ENCODE data around the gene DOHH. TPM values are rescaled to one million over a fixed set of nuclear protein-coding genes. Genes with fewer than 3 reads are reported as not detected.

Gene DOHH
- total RNA-seq, 2 donors from 2014 or later: 26.1 to 26.9 TPM

- 66% methylated on average over 14 of the region's 14 CpGs for WGBS
- no peak for DNase-seq (ENCODE audit: low spot score)
- Histone ChIP-seq H3K9me3 (no peaks in the 10 kb centered on the region), H3K27ac (peak overlapping the region in 1 of 2 donors; percentile 23), H3K27me3 (replicated peaks; ENCODE audit: insufficient read depth) (no peaks in the 10 kb centered on the region), H3K36me3 (no peaks in the 10 kb centered on the region), H3K4me3 (no peak overlapping the region), H3K4me1 (replicated peaks) (no peaks in the 10 kb centered on the region)
- TF ChIP-seq POLR2A (IDR thresholded peaks at IDR 0.05) (no peak), POLR2AphosphoS5 (IDR thresholded peaks at IDR 0.05) (no peak)
- TF ChIP-seq, protein P1, sequence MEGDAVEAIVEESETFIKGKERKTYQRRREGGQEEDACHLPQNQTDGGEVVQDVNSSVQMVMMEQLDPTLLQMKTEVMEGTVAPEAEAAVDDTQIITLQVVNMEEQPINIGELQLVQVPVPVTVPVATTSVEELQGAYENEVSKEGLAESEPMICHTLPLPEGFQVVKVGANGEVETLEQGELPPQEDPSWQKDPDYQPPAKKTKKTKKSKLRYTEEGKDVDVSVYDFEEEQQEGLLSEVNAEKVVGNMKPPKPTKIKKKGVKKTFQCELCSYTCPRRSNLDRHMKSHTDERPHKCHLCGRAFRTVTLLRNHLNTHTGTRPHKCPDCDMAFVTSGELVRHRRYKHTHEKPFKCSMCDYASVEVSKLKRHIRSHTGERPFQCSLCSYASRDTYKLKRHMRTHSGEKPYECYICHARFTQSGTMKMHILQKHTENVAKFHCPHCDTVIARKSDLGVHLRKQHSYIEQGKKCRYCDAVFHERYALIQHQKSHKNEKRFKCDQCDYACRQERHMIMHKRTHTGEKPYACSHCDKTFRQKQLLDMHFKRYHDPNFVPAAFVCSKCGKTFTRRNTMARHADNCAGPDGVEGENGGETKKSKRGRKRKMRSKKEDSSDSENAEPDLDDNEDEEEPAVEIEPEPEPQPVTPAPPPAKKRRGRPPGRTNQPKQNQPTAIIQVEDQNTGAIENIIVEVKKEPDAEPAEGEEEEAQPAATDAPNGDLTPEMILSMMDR (IDR thresholded peaks at IDR 0.05): peak in 1 of 4 experiments; percentile 9
- intact Hi-C loops (cut with DNase I): loop anchor here (5.0 kb wide), 1 partner anchor 38 kb away; no protein-coding TSS in a partner anchor
Measured at GRCh38 chr19:3469638-3470499, 30.6 kb downstream of the DOHH start.

- intact Hi-C loops (cut with DNase I): loop anchor here (5.0 kb wide), 1 partner anchor 36 kb away; no protein-coding TSS in a partner anchor
- Histone ChIP-seq H3K4me3 (no peak overlapping the region), H3K9me3 (no peaks in the 10 kb centered on the region), H3K4me1 (replicated peaks) (no peaks in the 10 kb centered on the region), H3K27ac (peak overlapping the region in 1 of 2 donors; percentile 16), H3K27me3 (replicated peaks; ENCODE audit: insufficient read depth) (no peaks in the 10 kb centered on the region), H3K36me3 (peaks cover 0 to 1% of the 10 kb centered on the region in 2 donors)
- TF ChIP-seq POLR2A (IDR thresholded peaks at IDR 0.05): no peak
- no peak for TF ChIP-seq POLR2AphosphoS5 (IDR thresholded peaks at IDR 0.05)
- TF ChIP-seq, protein P1 (IDR thresholded peaks at IDR 0.05): no peak
- no peak for DNase-seq (ENCODE audit: low spot score)
- 84% methylated on average over 3 of the region's 3 CpGs for WGBS
Measured at GRCh38 chr19:3468211-3468610, 32.3 kb downstream of the DOHH start.

- Histone ChIP-seq H3K27me3 (replicated peaks; ENCODE audit: insufficient read depth) (no peaks in the 10 kb centered on the region), H3K4me1 (replicated peaks) (no peaks in the 10 kb centered on the region), H3K27ac (peak overlapping the region in 1 of 2 donors; percentile 14), H3K36me3 (peaks cover 0 to 6% of the 10 kb centered on the region in 2 donors), H3K4me3 (no peak overlapping the region), H3K9me3 (no peaks in the 10 kb centered on the region)
- TF ChIP-seq, protein P1 (IDR thresholded peaks at IDR 0.05): no peak
- no peak for TF ChIP-seq POLR2AphosphoS5 (IDR thresholded peaks at IDR 0.05)
- intact Hi-C loops (cut with DNase I): loop anchor here (5.0 kb wide), 1 partner anchor 35 kb away; no protein-coding TSS in a partner anchor
- DNase-seq (ENCODE audit: low spot score): no peak
- 92% methylated on average over 10 of the region's 10 CpGs for WGBS
Measured at GRCh38 chr19:3467437-3468198, 32.9 kb downstream of the DOHH start.

DNA sequence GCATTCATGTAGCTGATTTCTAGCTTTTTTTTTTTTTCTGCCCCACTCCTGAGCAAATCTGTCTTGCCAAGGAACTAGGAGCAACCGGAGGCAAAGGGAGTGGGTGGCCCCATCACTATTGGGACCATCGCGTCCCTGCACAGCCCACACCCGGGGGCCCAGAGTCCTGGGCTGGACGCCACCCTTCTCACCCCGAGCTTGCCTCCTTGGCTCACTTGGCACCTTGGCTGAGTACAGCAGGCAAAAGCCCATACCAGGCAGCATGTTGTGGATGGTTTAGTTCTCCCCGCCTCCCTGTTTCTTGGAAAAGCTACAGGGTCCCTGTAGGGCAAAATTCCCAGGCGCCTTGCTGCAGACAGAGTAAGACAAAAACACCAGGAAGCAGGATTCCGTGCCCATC, 33.8 kb downstream of the DOHH start:
- H3K27ac ChIP-seq: peak overlapping the region; percentile 30 to 38
- H3K4me1 ChIP-seq (replicated peaks): no peaks in the 10 kb centered on the region
- DNase-seq (ENCODE audit: low spot score): no peak
- H3K27me3 ChIP-seq (replicated peaks; ENCODE audit: insufficient read depth): no peaks in the 10 kb centered on the region
- 55% methylated on average over 9 of the region's 9 CpGs for WGBS
- intact Hi-C loops (cut with DNase I): loop anchor here (5.0 kb wide), 1 partner anchor 34 kb away; no protein-coding TSS in a partner anchor
- peaks cover 0 to 6% of the 10 kb centered on the region in 2 donors for H3K36me3 ChIP-seq
- no peaks in the 10 kb centered on the region for H3K9me3 ChIP-seq
- TF ChIP-seq POLR2AphosphoS5 (IDR thresholded peaks at IDR 0.05) (peak; percentile 16), POLR2A (IDR thresholded peaks at IDR 0.05) (no peak)
- TF ChIP-seq, protein P1 (IDR thresholded peaks at IDR 0.05): no peak
- H3K4me3 ChIP-seq: no peak overlapping the region

All from prostate gland (tissue), 2 donors.